GM21381 (cell line): ENCODE results near the gene POLDIP2.

ENCODE experiments used
- ATAC-seq: cut with Tn5 transposase; IDR thresholded peaks from one replicate; pipeline ENCODE4 v1.9.1; 2021; ENCODE audit warnings: mild to moderate bottlenecking, moderate library complexity; ENCODE audit not compliant: unreplicated experiment

POLDIP2 gene

GRCh38 chr17:28318759-28319597, 38.3 kb downstream of the POLDIP2 start, which contains the start of gene TMEM97:
TSS of gene TMEM97 (plus strand) at chr17:28319200. CDS start at chr17:28319240, 40 bp downstream.
- peak; percentile 94 for ATAC-seq

- peak; percentile 11 for ATAC-seq
Measured at GRCh38 chr17:28317966-28318758, 39.2 kb downstream of the POLDIP2 start.

DNA sequence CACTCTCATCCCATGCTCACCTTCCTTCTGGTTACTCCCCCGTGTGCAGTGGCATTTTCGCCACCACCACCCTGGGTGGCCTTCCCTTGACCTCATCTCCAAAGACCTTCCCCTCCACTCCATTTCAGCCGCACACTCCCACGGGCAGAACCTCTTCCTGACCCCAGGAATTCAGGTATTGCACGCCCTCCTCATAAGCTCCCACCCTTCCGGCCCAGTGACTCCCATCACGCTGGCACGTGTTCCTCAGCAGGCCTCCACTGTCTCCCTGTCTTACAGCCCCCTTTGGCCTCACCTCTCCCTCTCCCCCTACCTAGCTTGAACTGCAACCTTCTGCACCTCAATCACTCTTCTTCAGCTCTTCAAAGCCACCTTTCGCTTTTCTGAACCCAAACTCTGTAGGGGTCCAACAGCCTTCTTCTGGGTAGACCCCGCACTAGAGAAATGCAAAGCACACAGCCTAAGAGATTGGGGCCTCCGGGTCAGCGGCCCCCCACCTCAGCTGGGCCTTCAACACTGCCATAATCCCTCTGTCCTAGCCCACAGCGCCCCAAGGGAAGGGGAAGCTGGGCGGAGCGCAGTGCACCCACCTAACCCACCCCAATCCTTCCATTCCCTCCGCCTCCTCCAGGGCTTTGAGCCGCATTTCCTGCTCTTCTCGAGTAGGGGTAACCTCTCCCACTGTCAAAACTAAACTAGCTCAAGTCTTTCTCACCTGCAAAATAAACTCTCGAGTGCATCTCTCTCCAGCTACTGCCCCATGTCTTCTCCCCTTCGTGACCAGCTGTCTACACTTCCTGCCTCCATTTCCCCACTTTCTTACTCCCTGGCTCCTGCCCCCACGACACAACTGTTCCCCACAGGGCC, 40.0 kb downstream of the POLDIP2 start:
- ATAC-seq, result no peak

- no peak for ATAC-seq
Measured at GRCh38 chr17:28315846-28316705, 41.3 kb downstream of the POLDIP2 start.

GRCh38 chr17:28313841-28314240, 43.5 kb downstream of the POLDIP2 start:
- no peak for ATAC-seq

- no peak for ATAC-seq
Measured at GRCh38 chr17:28306954-28307401, 50.3 kb downstream of the POLDIP2 start.

GRCh38 chr17:28298449-28298848, 58.9 kb downstream of the POLDIP2 start:
- no peak for ATAC-seq
